K562 (cell line): ENCODE data around the gene MPC2. TPM values are rescaled to one million over a fixed set of nuclear protein-coding genes. Genes with fewer than 3 reads are reported as not detected.
A peak's percentile ranks its signal among the peaks of the same experiment; 100 is the strongest.

Source experiments
- BACH1 ChIP-seq: fragments of 200-800 bp; sonication (Bioruptor generic); IDR thresholded peaks from 2 replicates; pipeline ENCODE4 v1.6.1; 2016; ENCODE audit warnings: missing genetic modification characterization, missing compliant biosample characterization
- BRD4 ChIP-seq: fragments of 200-600 bp; sonication (generic); IDR thresholded peaks from 2 replicates; pipeline ENCODE4 v1.6.1; 2017; ENCODE audit warnings: inconsistent platforms
- ESRRB ChIP-seq: fragments of 250-450 bp; sonication (Bioruptor Pico); IDR thresholded peaks from 2 replicates; pipeline ENCODE4 v1.5.0; 2020; ENCODE audit warnings: mild to moderate bottlenecking, moderate library complexity, borderline replicate concordance
- GATA2 ChIP-seq: sonication (generic); formaldehyde crosslinking; IDR thresholded peaks from 2 replicates; pipeline ENCODE4 v1.4.0; 2020; ENCODE audit warnings: mild to moderate bottlenecking, missing genetic modification reagents
- GTF2A2 ChIP-seq: IDR thresholded peaks from 2 replicates; pipeline ENCODE4 v1.6.1; 2016; ENCODE audit warnings: mild to moderate bottlenecking, missing genetic modification characterization, missing compliant biosample characterization
- HDAC3 ChIP-seq: fragments of 450-650 bp; IDR thresholded peaks from 2 replicates; pipeline ENCODE4 v1.6.1; 2018; ENCODE audit warnings: borderline replicate concordance, mild to moderate bottlenecking, moderate library complexity; ENCODE audit not compliant: partially characterized antibody
- HOMEZ ChIP-seq: fragments of 250-450 bp; sonication (Bioruptor Pico); IDR thresholded peaks from 2 replicates; pipeline ENCODE4 v1.4.0; 2020; ENCODE audit warnings: mild to moderate bottlenecking, moderate library complexity
- HOXB6 ChIP-seq: fragments of 250-450 bp; sonication (Bioruptor Pico); IDR thresholded peaks from 2 replicates; pipeline ENCODE4 v1.5.1; 2022; ENCODE audit warnings: mild to moderate bottlenecking, borderline replicate concordance
- MBD2 ChIP-seq: sonication (generic); IDR thresholded peaks from 2 replicates; pipeline ENCODE4 v1.6.1; 2016; ENCODE audit warnings: low read depth, borderline replicate concordance
- MEF2D ChIP-seq: conservative IDR thresholded peaks from 2 replicates; pipeline ENCODE4 v1.6.1; 2016; ENCODE audit warnings: low read depth, missing genetic modification characterization, missing compliant biosample characterization
- NEUROD1 ChIP-seq: fragments of 150-350 bp; IDR thresholded peaks from 2 replicates; pipeline ENCODE4 v1.6.1; 2014; ENCODE audit warnings: borderline replicate concordance, low read length, low read depth; ENCODE audit not compliant: partially characterized antibody
- NFE2 ChIP-seq: IDR thresholded peaks from 2 replicates; pipeline ENCODE4 v1.6.1; 2014; ENCODE audit warnings: antibody characterized with exemption, low read depth
- PCBP1 ChIP-seq: fragments of 200-400 bp; formaldehyde crosslinking; IDR thresholded peaks from 2 replicates; pipeline ENCODE4 v1.6.1; 2018; ENCODE audit warnings: mild to moderate bottlenecking, low read depth, low read length; ENCODE audit not compliant: poor library complexity, severe bottlenecking
- ZNF668 ChIP-seq: fragments of 250-450 bp; sonication (Bioruptor Pico); IDR thresholded peaks from 2 replicates; pipeline ENCODE4 v1.8.0; 2022; ENCODE audit warnings: mild to moderate bottlenecking, inconsistent platforms
- polyA plus RNA-seq, 8 experiments: library from polyadenylated mRNA; depleted of rRNA in 4 of 8; stranded (reverse) in 5 of 8; unstranded in 3 of 8; fragments of >200 nt; fragmentation: Nextera tagmentation in 2 of 8; fragmentation: Illumina TruSeq in 1 of 8; extraction: Ambion mirVana in 2 of 8; extraction: Trizol in 1 of 8; gene quantifications; 2 replicates each; pipeline versions ENCODE4 v1.2.1 to v1.2.3, GENCODE V29; 2011 to 2014; ENCODE audit warnings: inconsistent platforms in 1 of 8, missing spikeins in 1 of 8
- total RNA-seq, 7 experiments: library from RNA; depleted of rRNA in 6 of 7; stranded (reverse); fragments of >200 nt in 6 of 7; fragmentation: Illumina TruSeq in 2 of 7; extraction: Trizol in 2 of 7; gene quantifications; 2 replicates each; pipeline versions ENCODE4 v1.2.1 to v1.2.3, GENCODE V29; 2011 to 2021; ENCODE audit warnings: low replicate concordance in 1 of 7
- TF ChIP-seq, protein P1 (sequence below): fragments of 450-650 bp; IDR thresholded peaks from 2 replicates; pipeline ENCODE4 v1.6.1; 2016; ENCODE audit warnings: missing biosample characterization, missing genetic modification characterization
- TF ChIP-seq, protein P2 (sequence below): fragments of 200-600 bp; sonication (generic); IDR thresholded peaks from one replicate; pipeline ENCODE4 v1.6.1; 2012; ENCODE audit warnings: mild to moderate bottlenecking, low read depth, low read length, inconsistent platforms

MPC2 gene
- total and polyA plus RNA-seq, 9 of the 15 experiments (the other 6 are each of a cell fraction or from before 2014, with no cell fraction given) = 70.7 to 179 (median 144) TPM

GRCh38 chr1:167928457-167928852 lies 8.4 kb downstream of the MPC2 start (continued):
- TF ChIP-seq BRD4 (no peak), NEUROD1 (no peak), MEF2D (tag) (no peak), PCBP1 (no peak), ZNF668 (CRISPR knock-in tag) (no peak), GATA2 (CRISPR knock-in tag) (no peak), BACH1 (tag) (peak; percentile 58; the same call in 1 of the 2 replicates), GTF2A2 (tag) (no peak), HOXB6 (CRISPR knock-in tag) (no peak), MBD2 (no peak), HDAC3 (peak; percentile 39), ESRRB (CRISPR knock-in tag) (no peak), NFE2 (peak; percentile 96), HOMEZ (CRISPR knock-in tag) (no peak)
- TF ChIP-seq, protein P1, sequence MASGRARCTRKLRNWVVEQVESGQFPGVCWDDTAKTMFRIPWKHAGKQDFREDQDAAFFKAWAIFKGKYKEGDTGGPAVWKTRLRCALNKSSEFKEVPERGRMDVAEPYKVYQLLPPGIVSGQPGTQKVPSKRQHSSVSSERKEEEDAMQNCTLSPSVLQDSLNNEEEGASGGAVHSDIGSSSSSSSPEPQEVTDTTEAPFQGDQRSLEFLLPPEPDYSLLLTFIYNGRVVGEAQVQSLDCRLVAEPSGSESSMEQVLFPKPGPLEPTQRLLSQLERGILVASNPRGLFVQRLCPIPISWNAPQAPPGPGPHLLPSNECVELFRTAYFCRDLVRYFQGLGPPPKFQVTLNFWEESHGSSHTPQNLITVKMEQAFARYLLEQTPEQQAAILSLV (tag) = no peak
- TF ChIP-seq, protein P2, sequence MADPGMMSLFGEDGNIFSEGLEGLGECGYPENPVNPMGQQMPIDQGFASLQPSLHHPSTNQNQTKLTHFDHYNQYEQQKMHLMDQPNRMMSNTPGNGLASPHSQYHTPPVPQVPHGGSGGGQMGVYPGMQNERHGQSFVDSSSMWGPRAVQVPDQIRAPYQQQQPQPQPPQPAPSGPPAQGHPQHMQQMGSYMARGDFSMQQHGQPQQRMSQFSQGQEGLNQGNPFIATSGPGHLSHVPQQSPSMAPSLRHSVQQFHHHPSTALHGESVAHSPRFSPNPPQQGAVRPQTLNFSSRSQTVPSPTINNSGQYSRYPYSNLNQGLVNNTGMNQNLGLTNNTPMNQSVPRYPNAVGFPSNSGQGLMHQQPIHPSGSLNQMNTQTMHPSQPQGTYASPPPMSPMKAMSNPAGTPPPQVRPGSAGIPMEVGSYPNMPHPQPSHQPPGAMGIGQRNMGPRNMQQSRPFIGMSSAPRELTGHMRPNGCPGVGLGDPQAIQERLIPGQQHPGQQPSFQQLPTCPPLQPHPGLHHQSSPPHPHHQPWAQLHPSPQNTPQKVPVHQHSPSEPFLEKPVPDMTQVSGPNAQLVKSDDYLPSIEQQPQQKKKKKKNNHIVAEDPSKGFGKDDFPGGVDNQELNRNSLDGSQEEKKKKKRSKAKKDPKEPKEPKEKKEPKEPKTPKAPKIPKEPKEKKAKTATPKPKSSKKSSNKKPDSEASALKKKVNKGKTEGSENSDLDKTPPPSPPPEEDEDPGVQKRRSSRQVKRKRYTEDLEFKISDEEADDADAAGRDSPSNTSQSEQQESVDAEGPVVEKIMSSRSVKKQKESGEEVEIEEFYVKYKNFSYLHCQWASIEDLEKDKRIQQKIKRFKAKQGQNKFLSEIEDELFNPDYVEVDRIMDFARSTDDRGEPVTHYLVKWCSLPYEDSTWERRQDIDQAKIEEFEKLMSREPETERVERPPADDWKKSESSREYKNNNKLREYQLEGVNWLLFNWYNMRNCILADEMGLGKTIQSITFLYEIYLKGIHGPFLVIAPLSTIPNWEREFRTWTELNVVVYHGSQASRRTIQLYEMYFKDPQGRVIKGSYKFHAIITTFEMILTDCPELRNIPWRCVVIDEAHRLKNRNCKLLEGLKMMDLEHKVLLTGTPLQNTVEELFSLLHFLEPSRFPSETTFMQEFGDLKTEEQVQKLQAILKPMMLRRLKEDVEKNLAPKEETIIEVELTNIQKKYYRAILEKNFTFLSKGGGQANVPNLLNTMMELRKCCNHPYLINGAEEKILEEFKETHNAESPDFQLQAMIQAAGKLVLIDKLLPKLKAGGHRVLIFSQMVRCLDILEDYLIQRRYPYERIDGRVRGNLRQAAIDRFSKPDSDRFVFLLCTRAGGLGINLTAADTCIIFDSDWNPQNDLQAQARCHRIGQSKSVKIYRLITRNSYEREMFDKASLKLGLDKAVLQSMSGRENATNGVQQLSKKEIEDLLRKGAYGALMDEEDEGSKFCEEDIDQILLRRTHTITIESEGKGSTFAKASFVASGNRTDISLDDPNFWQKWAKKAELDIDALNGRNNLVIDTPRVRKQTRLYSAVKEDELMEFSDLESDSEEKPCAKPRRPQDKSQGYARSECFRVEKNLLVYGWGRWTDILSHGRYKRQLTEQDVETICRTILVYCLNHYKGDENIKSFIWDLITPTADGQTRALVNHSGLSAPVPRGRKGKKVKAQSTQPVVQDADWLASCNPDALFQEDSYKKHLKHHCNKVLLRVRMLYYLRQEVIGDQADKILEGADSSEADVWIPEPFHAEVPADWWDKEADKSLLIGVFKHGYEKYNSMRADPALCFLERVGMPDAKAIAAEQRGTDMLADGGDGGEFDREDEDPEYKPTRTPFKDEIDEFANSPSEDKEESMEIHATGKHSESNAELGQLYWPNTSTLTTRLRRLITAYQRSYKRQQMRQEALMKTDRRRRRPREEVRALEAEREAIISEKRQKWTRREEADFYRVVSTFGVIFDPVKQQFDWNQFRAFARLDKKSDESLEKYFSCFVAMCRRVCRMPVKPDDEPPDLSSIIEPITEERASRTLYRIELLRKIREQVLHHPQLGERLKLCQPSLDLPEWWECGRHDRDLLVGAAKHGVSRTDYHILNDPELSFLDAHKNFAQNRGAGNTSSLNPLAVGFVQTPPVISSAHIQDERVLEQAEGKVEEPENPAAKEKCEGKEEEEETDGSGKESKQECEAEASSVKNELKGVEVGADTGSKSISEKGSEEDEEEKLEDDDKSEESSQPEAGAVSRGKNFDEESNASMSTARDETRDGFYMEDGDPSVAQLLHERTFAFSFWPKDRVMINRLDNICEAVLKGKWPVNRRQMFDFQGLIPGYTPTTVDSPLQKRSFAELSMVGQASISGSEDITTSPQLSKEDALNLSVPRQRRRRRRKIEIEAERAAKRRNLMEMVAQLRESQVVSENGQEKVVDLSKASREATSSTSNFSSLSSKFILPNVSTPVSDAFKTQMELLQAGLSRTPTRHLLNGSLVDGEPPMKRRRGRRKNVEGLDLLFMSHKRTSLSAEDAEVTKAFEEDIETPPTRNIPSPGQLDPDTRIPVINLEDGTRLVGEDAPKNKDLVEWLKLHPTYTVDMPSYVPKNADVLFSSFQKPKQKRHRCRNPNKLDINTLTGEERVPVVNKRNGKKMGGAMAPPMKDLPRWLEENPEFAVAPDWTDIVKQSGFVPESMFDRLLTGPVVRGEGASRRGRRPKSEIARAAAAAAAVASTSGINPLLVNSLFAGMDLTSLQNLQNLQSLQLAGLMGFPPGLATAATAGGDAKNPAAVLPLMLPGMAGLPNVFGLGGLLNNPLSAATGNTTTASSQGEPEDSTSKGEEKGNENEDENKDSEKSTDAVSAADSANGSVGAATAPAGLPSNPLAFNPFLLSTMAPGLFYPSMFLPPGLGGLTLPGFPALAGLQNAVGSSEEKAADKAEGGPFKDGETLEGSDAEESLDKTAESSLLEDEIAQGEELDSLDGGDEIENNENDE = no peak
